Gastroesophageal sphincter (tissue), 4 donors: ENCODE measurements around the gene ZCCHC10. TPM values are rescaled to one million over a fixed set of nuclear protein-coding genes. Genes with fewer than 3 reads are reported as not detected.

Source experiments
- ATAC-seq: fragments of 150-250 bp; one replicate; pipeline ENCODE4 v1.9.1; 2016; ENCODE audit warnings: mild to moderate bottlenecking, moderate library complexity
- H3K27ac ChIP-seq, 4 donors: fragments of 200-600 bp; sonication (generic) in 3 of 4; 1 replicate in 3 of 4; 2 replicates in 1 of 4; pipeline ENCODE4 v1.5.1; 2016 to 2019
- H3K27me3 ChIP-seq: fragments of 200-600 bp; sonication (generic); one replicate; pipeline ENCODE4 v1.5.1; 2019
- H3K36me3 ChIP-seq, 2 donors: fragments of 200-600 bp; sonication (generic); one replicate each; pipeline ENCODE4 v1.5.1; 2019; ENCODE audit warnings: control low read depth in 1 of 2
- H3K4me1 ChIP-seq, 3 donors: fragments of 200-600 bp; sonication (generic); 1 replicate in 2 of 3; 2 replicates in 1 of 3; pipeline ENCODE4 v1.5.1; 2016 to 2019; ENCODE audit warnings: control low read depth in 2 of 3
- H3K4me3 ChIP-seq, 2 donors: fragments of 200-600 bp; sonication (generic); one replicate each; pipeline ENCODE4 v1.5.1; 2019; ENCODE audit warnings: mild to moderate bottlenecking in 1 of 2, moderate library complexity in 1 of 2
- H3K9me3 ChIP-seq, 3 donors: fragments of 200-600 bp; sonication (generic); one replicate each; pipeline ENCODE4 v1.5.1; 2017 to 2019; ENCODE audit warnings: control low read depth in 2 of 3
- EP300 ChIP-seq: sonication (generic); formaldehyde crosslinking; IDR thresholded peaks from one replicate; pipeline ENCODE4 v1.6.1; 2017; ENCODE audit warnings: antibody characterized with exemption, mild to moderate bottlenecking
- POLR2A ChIP-seq, 2 donors: fragments of 450-650 bp; IDR thresholded peaks; one replicate each; pipeline ENCODE4 v1.6.1; 2017; ENCODE audit warnings: antibody characterized with exemption in 2 of 2, mild to moderate bottlenecking in 2 of 2, moderate library complexity in 1 of 2
- POLR2AphosphoS5 ChIP-seq: sonication (generic); formaldehyde crosslinking; IDR thresholded peaks from one replicate; pipeline ENCODE4 v1.6.1; 2017; ENCODE audit warnings: antibody characterized with exemption
- WGBS, 2 donors: methylation state at CpG; one replicate each; pipeline ENCODE4 v1.1.5; 2018; ENCODE audit warnings: low coverage in 1 of 2; 5-methylcytosine and 5-hydroxymethylcytosine counted together
- total RNA-seq, 4 donors: library from RNA; depleted of rRNA; stranded (reverse); fragments of >200 nt; gene quantifications; one replicate each; pipeline ENCODE4 v1.1.0, GENCODE V29; 2016
- TF ChIP-seq, protein P1 (sequence below), 4 experiments: fragments of 200-600 bp in 2 of 4; fragments of 450-650 bp in 2 of 4; sonication (generic) in 1 of 4; IDR thresholded peaks; one replicate each; pipeline ENCODE4 v1.5.1; 2017 to 2019; ENCODE audit warnings: antibody characterized with exemption in 4 of 4, mild to moderate bottlenecking in 2 of 4, moderate library complexity in 2 of 4

ZCCHC10 gene
- total RNA-seq, 4 donors from 2014 or later, result 12.5 to 15.7 (median 13.5) TPM

DNA sequence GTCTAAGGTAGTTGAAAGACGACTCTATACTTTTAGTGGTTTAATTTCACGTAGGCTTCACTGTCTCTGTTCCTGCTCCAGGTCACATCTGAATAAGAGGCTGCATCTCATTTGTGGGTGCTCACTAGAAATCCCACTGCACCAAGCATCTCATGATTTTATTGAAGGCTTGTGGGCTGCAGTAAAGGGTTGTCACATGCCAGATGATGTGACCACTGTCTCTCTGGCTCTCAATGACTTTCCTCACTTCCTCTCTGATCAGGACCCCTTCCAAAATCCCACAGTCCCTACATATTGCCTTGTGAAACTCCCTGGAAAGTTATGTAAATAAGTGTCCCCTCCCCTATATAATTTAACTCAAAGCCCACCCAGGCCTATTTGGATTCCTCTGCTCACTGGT is 8.9 kb upstream of the ZCCHC10 start:
- Histone ChIP-seq H3K4me3 (no peak overlapping the region), H3K9me3 (no peaks in the 10 kb centered on the region), H3K4me1 (no peaks in the 10 kb centered on the region), H3K27ac (no peak overlapping the region), H3K27me3 (peaks cover 10% of the 10 kb centered on the region), H3K36me3 (no peaks in the 10 kb centered on the region)
- TF ChIP-seq POLR2AphosphoS5 (no peak), EP300 (no peak), POLR2A (IDR thresholded peaks at IDR 0.05) (no peak)
- TF ChIP-seq, protein P1, sequence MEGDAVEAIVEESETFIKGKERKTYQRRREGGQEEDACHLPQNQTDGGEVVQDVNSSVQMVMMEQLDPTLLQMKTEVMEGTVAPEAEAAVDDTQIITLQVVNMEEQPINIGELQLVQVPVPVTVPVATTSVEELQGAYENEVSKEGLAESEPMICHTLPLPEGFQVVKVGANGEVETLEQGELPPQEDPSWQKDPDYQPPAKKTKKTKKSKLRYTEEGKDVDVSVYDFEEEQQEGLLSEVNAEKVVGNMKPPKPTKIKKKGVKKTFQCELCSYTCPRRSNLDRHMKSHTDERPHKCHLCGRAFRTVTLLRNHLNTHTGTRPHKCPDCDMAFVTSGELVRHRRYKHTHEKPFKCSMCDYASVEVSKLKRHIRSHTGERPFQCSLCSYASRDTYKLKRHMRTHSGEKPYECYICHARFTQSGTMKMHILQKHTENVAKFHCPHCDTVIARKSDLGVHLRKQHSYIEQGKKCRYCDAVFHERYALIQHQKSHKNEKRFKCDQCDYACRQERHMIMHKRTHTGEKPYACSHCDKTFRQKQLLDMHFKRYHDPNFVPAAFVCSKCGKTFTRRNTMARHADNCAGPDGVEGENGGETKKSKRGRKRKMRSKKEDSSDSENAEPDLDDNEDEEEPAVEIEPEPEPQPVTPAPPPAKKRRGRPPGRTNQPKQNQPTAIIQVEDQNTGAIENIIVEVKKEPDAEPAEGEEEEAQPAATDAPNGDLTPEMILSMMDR (IDR thresholded peaks at IDR 0.05), result no peak
- 63 to 64% methylated on average over 2 of the region's 2 CpGs for WGBS, 2 donors
- ATAC-seq, result no peak

DNA sequence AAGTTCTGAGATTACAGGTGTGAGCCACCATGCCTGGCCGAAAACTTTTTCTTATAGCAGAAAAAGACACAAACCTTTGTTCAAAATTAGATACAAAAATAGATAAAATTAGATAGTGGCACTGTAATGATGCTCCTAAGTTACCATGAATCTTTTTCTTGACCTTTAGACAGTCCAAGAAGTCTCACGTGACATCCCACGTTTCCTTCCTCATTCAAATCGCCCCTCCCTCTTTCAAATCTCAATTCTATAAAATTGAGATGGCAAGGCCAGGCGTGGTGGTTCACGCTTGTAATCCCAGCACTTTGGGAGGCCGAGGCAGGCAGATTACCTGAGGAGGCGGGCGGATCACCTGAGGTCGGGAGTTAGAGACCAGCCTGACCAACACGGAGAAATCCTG is 7.7 kb upstream of the ZCCHC10 start:
- ATAC-seq, result no peak
- H3K4me1 ChIP-seq, result no peaks in the 10 kb centered on the region
- no peak overlapping the region for H3K4me3 ChIP-seq
- H3K27me3 ChIP-seq, result peaks cover 10% of the 10 kb centered on the region
- H3K9me3 ChIP-seq, result no peaks in the 10 kb centered on the region
- TF ChIP-seq POLR2A (IDR thresholded peaks at IDR 0.05), result no peak
- no peak for TF ChIP-seq POLR2AphosphoS5
- TF ChIP-seq, protein P1 (IDR thresholded peaks at IDR 0.05), result no peak
- no peak for TF ChIP-seq EP300
- H3K27ac ChIP-seq, result no peak overlapping the region
- H3K36me3 ChIP-seq, result no peaks in the 10 kb centered on the region
- WGBS, 2 donors, result 83 to 96% methylated on average over 7 of the region's 11 CpGs

DNA sequence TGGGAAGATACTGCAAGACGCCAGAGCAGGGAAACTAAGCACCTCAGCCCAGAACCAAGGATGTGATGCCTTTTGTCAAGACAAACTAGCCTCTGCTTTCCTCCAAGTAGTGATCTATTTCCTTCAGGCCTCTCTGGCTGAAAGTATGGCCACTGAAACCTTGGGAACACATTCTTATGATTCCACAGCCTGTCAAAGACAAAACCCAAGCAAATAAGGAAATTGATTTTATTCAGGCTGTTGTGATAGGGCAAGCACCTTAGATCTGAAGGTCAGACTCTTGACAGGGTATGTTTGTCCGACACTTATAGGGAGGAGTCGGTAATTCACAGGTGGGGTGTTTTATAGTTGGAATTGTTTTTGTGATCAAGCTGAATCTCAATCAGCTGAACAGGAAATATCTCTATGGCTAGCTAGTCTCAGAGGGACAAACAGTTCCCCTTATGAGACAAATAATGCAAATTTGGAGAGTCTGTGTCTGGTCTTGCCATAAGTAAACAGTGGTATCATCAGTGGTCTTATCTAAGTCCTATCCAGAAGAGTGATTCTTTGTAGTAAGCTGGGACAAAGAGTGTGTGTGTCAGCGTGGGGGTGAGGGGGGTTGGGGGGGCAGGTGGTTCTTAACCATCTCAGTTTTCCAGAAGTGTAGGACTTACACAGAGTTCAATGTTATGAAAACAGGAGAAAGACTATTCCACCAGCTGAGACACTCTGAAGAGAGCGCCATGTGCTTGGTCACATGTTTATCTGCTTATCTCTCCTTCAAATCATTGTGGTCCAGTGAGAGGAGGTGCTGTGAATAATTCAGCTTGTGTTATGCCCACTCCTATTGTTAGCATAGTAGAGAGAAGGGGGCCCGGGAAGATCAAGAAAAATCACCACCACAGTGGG is 6.7 kb upstream of the ZCCHC10 start:
- 51 to 77% methylated on average over 4 to 6 of the region's 6 CpGs for WGBS, 2 donors
- Histone ChIP-seq H3K27me3 (peaks cover 10% of the 10 kb centered on the region), H3K4me3 (no peak overlapping the region), H3K9me3 (no peaks in the 10 kb centered on the region), H3K27ac (no peak overlapping the region), H3K4me1 (no peaks in the 10 kb centered on the region), H3K36me3 (no peaks in the 10 kb centered on the region)
- no peak for ATAC-seq
- TF ChIP-seq, protein P1 (IDR thresholded peaks at IDR 0.05), result no peak
- TF ChIP-seq EP300, result no peak
- TF ChIP-seq POLR2A (IDR thresholded peaks at IDR 0.05), result no peak
- TF ChIP-seq POLR2AphosphoS5, result no peak

DNA sequence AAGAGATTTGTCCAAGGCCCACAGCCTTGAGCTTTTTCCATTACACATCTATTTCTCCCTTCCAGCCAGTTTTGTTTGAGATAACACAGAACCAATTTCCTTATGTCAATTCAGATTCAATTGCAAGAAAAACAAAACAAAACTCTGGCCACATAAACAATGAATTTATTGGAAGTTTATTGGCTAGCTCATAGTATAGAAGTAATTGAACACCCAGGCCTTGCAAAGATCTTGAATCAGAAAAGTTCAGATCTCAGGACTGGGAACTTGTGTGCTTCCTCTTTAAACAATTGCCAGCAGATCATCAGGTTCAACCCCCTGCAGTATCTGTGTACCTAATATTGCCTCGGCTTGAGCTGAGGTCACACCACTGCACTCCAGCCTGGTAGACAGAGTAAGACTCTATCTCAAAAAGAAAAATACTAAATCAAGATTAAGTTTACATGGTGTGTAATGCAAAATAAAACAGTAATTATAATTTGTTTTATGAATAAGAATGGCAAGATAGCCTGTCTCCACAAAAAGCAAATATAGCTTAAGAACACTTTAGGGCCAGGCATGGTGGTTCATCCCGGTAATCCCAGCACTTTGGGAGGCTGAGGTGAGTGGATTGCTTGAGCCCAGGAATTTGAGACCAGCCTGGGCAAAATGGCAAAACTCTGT is 4.1 kb upstream of the ZCCHC10 start:
- Histone ChIP-seq H3K9me3 (no peaks in the 10 kb centered on the region), H3K4me3 (no peak overlapping the region)
- ATAC-seq, result no peak

More for the DNA sequence above, 4.1 kb upstream of the ZCCHC10 start:
- no peaks in the 10 kb centered on the region for H3K36me3 ChIP-seq
- H3K27me3 ChIP-seq, result no peaks in the 10 kb centered on the region
- TF ChIP-seq POLR2A (IDR thresholded peaks at IDR 0.05) (no peak), EP300 (no peak), POLR2AphosphoS5 (no peak)
- TF ChIP-seq, protein P1 (IDR thresholded peaks at IDR 0.05), result no peak
- 71 to 100% methylated on average over 1 to 2 of the region's 2 CpGs for WGBS, 2 donors
- peaks cover 0 to 10% (median 0%) of the 10 kb centered on the region in 3 donors for H3K4me1 ChIP-seq
- no peak overlapping the region for H3K27ac ChIP-seq
